Esophagus squamous epithelium (tissue), 5 donors: ENCODE measurements around the gene AHNAK. TPM values are rescaled to one million over a fixed set of nuclear protein-coding genes. Genes with fewer than 3 reads are reported as not detected.
"Not testable (repeated sequence)": the region's sequence is repeated elsewhere in the genome, so short reads cannot be mapped to it uniquely, and the experiment has no call there.

Experiments used
- DNase-seq: peaks from one replicate; lab custom pipeline; 2025; lab: John Stamatoyannopoulos, UW
- H3K27ac ChIP-seq, 4 donors: fragments of 200-600 bp; sonication (generic); one replicate each; pipeline ENCODE4 v1.5.1; 2016 to 2019; ENCODE audit warnings: mild to moderate bottlenecking in 1 of 4
- H3K27me3 ChIP-seq, 4 donors: fragments of 200-600 bp; sonication (generic); 1 replicate in 3 of 4; 2 replicates in 1 of 4; pipeline versions ENCODE4 v1.5.1 to v1.6.0; 2017 to 2021; ENCODE audit warnings: antibody characterized with exemption in 1 of 4
- H3K36me3 ChIP-seq, 3 donors: fragments of 200-600 bp; sonication (generic); one replicate each; pipeline ENCODE4 v1.5.1; 2016 to 2019
- H3K4me1 ChIP-seq, 3 donors: fragments of 200-600 bp; sonication (generic); one replicate each; pipeline ENCODE4 v1.5.1; 2017 to 2019
- H3K4me3 ChIP-seq, 4 donors: fragments of 200-600 bp; sonication (generic); 1 replicate in 3 of 4; 2 replicates in 1 of 4; pipeline ENCODE4 v1.5.1; 2016 to 2019; ENCODE audit warnings: mild to moderate bottlenecking in 2 of 4, moderate library complexity in 1 of 4
- H3K9me3 ChIP-seq, 3 donors: fragments of 200-600 bp; sonication (generic); one replicate each; pipeline ENCODE4 v1.5.1; 2016 to 2019
- POLR2A ChIP-seq, 4 donors: fragments of 450-650 bp; IDR thresholded peaks; one replicate each; pipeline ENCODE4 v1.6.1; 2017; ENCODE audit warnings: antibody characterized with exemption in 4 of 4, mild to moderate bottlenecking in 4 of 4, moderate library complexity in 3 of 4
- WGBS, 2 donors: methylation state at CpG; one replicate each; pipeline ENCODE4 v1.1.5; 2018; 5-methylcytosine and 5-hydroxymethylcytosine counted together
- intact Hi-C: fragments of 100-400 bp; cut with DNase I; formaldehyde crosslinking; loops from one replicate; pipeline ENCODE4 v1.15.0; 2022
- total RNA-seq, 4 donors: library from RNA; depleted of rRNA; stranded (reverse); fragments of >200 nt; gene quantifications; one replicate each; pipeline ENCODE4 v1.1.0, GENCODE V29; 2016
- TF ChIP-seq, protein P1 (sequence below), 6 experiments: fragments of 450-650 bp in 4 of 6; fragments of 200-600 bp in 2 of 6; sonication (generic) in 2 of 6; IDR thresholded peaks; one replicate each; pipeline ENCODE4 v1.5.1; 2016 to 2019; ENCODE audit warnings: antibody characterized with exemption in 6 of 6, mild to moderate bottlenecking in 4 of 6, moderate library complexity in 4 of 6
- donor health status: DM: yes; HTN: yes; CAD: no.

The AHNAK gene
- total RNA-seq, 4 donors from 2014 or later, result 695 to 1,250 (median 954) TPM

GRCh38 chr11:62592146-62592815 lies 45.7 kb upstream of the AHNAK start:
- no peak for DNase-seq
- TF ChIP-seq, protein P1, sequence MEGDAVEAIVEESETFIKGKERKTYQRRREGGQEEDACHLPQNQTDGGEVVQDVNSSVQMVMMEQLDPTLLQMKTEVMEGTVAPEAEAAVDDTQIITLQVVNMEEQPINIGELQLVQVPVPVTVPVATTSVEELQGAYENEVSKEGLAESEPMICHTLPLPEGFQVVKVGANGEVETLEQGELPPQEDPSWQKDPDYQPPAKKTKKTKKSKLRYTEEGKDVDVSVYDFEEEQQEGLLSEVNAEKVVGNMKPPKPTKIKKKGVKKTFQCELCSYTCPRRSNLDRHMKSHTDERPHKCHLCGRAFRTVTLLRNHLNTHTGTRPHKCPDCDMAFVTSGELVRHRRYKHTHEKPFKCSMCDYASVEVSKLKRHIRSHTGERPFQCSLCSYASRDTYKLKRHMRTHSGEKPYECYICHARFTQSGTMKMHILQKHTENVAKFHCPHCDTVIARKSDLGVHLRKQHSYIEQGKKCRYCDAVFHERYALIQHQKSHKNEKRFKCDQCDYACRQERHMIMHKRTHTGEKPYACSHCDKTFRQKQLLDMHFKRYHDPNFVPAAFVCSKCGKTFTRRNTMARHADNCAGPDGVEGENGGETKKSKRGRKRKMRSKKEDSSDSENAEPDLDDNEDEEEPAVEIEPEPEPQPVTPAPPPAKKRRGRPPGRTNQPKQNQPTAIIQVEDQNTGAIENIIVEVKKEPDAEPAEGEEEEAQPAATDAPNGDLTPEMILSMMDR (IDR thresholded peaks at IDR 0.05), result no peak
- TF ChIP-seq POLR2A (IDR thresholded peaks at IDR 0.05), result no peak
- Histone ChIP-seq H3K27ac (peak overlapping the region; percentile 88 to 97 (median 96)), H3K36me3 (peaks cover 24 to 66% (median 32%) of the 10 kb centered on the region in 3 donors), H3K4me3 (peak overlapping the region; percentile 35 to 84 (median 75)), H3K9me3 (no peaks in the 10 kb centered on the region), H3K27me3 (no peaks in the 10 kb centered on the region), H3K4me1 (peaks cover 16 to 57% (median 24%) of the 10 kb centered on the region in 3 donors)
- 0 to 14% methylated on average over 3 to 8 of the region's 17 CpGs for WGBS, 2 donors
- intact Hi-C loops, result no loop called here

DNA sequence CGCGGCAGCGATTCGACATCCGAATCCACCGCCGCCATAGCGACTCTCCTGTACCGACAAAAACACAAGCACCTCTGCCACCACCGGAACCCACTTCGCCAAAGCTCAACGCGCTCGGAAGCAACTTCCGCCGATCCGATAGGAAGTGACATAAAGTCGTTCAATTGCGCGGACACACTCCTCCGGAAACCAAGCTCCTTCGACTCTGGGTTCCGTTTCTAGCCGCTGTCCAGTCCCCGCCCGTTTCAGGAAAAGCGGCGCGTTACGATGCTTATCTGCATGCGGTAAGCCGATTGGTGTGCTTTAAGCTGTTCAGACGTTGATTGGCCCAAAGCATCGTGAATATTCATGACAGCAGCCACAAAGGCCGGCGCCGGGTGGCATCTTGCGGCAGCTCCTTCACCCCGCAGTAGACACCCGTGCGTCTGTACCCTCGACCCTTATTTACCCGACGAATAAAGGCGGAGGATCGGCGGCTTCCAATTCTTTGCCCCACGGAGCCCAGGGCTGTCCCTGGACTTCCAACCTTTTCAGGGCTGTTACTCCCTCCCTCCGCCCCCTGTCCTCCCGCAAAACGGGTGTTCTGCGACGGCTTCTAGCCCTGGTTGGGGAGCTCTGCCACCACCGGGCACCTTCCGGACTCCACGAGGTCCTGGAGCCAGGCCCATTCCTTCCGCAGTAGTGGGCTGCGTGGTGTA lies 45.0 kb upstream of the AHNAK start, which contains the start of gene TUT1:
TSS of gene TUT1 (minus strand) at position 76 of the 698 bp plus-strand sequence. CDS start at position 38, 38 bp downstream.
- H3K4me3 ChIP-seq, result peak within 1 kb of the TSS; percentile 52 to 84 (median 75)
- peaks cover 16 to 54% (median 24%) of the 10 kb centered on the region in 3 donors for H3K4me1 ChIP-seq
- H3K9me3 ChIP-seq, result no peaks in the 10 kb centered on the region
- intact Hi-C loops, result no loop called here
- WGBS, 2 donors, result 1% methylated on average over 16 to 19 of the region's 58 CpGs
- peak in 3 of 4 donors; percentile 69 to 90 (median 79) for TF ChIP-seq POLR2A (IDR thresholded peaks at IDR 0.05)
- TF ChIP-seq, protein P1 (IDR thresholded peaks at IDR 0.05), result peak in 3 of 6 experiments; percentile 4 to 20 (median 19)
- H3K27me3 ChIP-seq, result no peaks in the 10 kb centered on the region
- H3K27ac ChIP-seq, result peak within 1 kb of the TSS; percentile 88 to 97 (median 96)
- peaks cover 22 to 66% (median 26%) of the 10 kb centered on the region in 3 donors for H3K36me3 ChIP-seq
- DNase-seq, result peak; percentile 89

GRCh38 chr11:62588966-62589637 lies 42.5 kb upstream of the AHNAK start:
- TF ChIP-seq POLR2A (IDR thresholded peaks at IDR 0.05), result no peak
- TF ChIP-seq, protein P1 (IDR thresholded peaks at IDR 0.05), result peak in 1 of 6 experiments; percentile 10
- 55 to 57% methylated on average over 18 of the region's 18 CpGs for WGBS, 2 donors
- Histone ChIP-seq H3K27ac (peak overlapping the region in 1 of 4 donors; percentile 9), H3K27me3 (no peaks in the 10 kb centered on the region), H3K9me3 (no peaks in the 10 kb centered on the region), H3K4me3 (no peak overlapping the region), H3K4me1 (peaks cover 16 to 63% (median 24%) of the 10 kb centered on the region in 3 donors), H3K36me3 (peaks cover 4 to 64% (median 5%) of the 10 kb centered on the region in 3 donors)
- intact Hi-C loops, result no loop called here
- no peak for DNase-seq

DNA sequence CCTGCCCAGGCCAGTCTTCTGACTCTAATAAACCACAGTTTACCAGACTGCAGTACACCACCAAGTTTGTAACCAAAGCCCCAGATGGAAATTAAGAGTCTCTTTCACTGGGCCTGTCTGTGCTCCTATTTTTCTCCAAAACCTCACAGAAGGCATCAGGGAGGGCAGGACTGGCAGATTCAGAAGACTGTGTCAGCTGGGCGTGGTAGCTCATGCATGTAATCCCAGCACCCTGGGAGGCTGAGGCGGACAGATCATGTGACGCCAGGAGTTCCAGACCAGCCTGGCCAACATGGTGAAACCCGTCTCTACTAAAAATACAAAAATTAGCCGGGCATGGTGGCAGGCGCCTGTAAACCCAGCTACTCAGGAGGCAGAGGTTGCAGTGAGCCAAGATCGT lies 38.8 kb upstream of the AHNAK start:
- Histone ChIP-seq H3K27ac (peak overlapping the region in 2 of 4 donors; percentile 10 to 38), H3K4me1 (peaks cover 0 to 32% (median 7%) of the 10 kb centered on the region in 3 donors), H3K36me3 (peaks cover 0 to 85% (median 0%) of the 10 kb centered on the region in 3 donors)
- DNase-seq, intact Hi-C loops, H3K27me3 ChIP-seq, H3K9me3 ChIP-seq, H3K4me3 ChIP-seq: not testable (repeated sequence)
- WGBS, 2 donors, result 77 to 83% methylated on average over 5 to 7 of the region's 7 CpGs

- intact Hi-C loops, H3K27ac ChIP-seq, H3K27me3 ChIP-seq, DNase-seq, H3K4me3 ChIP-seq, H3K9me3 ChIP-seq: not testable (repeated sequence)
- Histone ChIP-seq H3K36me3 (peaks cover 0 to 95% (median 9%) of the 10 kb centered on the region in 3 donors), H3K4me1 (peaks cover 0 to 18% (median 4%) of the 10 kb centered on the region in 3 donors)
- WGBS, 2 donors, result 98 to 100% methylated on average over 4 of the region's 4 CpGs
These were observed 35.1 kb upstream of the AHNAK start for GRCh38 chr11:62581735-62582134.
